GM06990 (cell line): ENCODE data around the gene GALNT13.

Experiments used
- DNase-seq: peaks from one replicate; pipeline ENCODE4 v3.0.0-alpha.2; 2011; ENCODE audit not compliant: insufficient read length; ENCODE audit errors: extremely low read depth
- H3K27me3 ChIP-seq: replicated peaks from 2 replicates; pipeline ENCODE4 v1.6.0; 2011; ENCODE audit warnings: low read length; ENCODE audit not compliant: control insufficient read depth, insufficient read depth
- H3K36me3 ChIP-seq: 2 replicates; pipeline ENCODE4 v1.5.1; 2011; ENCODE audit warnings: low read length; ENCODE audit not compliant: control insufficient read depth, insufficient read depth
- H3K4me3 ChIP-seq: replicated peaks from 2 replicates; pipeline ENCODE4 v1.5.1; 2011; ENCODE audit warnings: low read depth, mild to moderate bottlenecking, control low read depth, low read length
- TF ChIP-seq, protein P1 (sequence below): IDR thresholded peaks from 2 replicates; pipeline ENCODE4 v1.5.1; 2011; ENCODE audit warnings: low read length, control low read depth, mild to moderate bottlenecking, inconsistent platforms; ENCODE audit not compliant: insufficient read depth, poor library complexity, severe bottlenecking

The GALNT13 gene

GRCh38 chr2:154350911-154351310, 479.2 kb downstream of the GALNT13 start:
- H3K4me3 ChIP-seq, result no peak overlapping the region
- H3K27me3 ChIP-seq, result no peaks in the 10 kb centered on the region
- no peaks in the 10 kb centered on the region for H3K36me3 ChIP-seq
- TF ChIP-seq, protein P1, sequence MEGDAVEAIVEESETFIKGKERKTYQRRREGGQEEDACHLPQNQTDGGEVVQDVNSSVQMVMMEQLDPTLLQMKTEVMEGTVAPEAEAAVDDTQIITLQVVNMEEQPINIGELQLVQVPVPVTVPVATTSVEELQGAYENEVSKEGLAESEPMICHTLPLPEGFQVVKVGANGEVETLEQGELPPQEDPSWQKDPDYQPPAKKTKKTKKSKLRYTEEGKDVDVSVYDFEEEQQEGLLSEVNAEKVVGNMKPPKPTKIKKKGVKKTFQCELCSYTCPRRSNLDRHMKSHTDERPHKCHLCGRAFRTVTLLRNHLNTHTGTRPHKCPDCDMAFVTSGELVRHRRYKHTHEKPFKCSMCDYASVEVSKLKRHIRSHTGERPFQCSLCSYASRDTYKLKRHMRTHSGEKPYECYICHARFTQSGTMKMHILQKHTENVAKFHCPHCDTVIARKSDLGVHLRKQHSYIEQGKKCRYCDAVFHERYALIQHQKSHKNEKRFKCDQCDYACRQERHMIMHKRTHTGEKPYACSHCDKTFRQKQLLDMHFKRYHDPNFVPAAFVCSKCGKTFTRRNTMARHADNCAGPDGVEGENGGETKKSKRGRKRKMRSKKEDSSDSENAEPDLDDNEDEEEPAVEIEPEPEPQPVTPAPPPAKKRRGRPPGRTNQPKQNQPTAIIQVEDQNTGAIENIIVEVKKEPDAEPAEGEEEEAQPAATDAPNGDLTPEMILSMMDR, result no peak
- DNase-seq, result no peak

- H3K36me3 ChIP-seq, result no peaks in the 10 kb centered on the region
- TF ChIP-seq, protein P1, result no peak
- H3K27me3 ChIP-seq, result no peaks in the 10 kb centered on the region
- no peak for DNase-seq
- H3K4me3 ChIP-seq, result no peak overlapping the region
Observed at GRCh38 chr2:154361276-154361675, 489.6 kb downstream of the GALNT13 start.

DNA sequence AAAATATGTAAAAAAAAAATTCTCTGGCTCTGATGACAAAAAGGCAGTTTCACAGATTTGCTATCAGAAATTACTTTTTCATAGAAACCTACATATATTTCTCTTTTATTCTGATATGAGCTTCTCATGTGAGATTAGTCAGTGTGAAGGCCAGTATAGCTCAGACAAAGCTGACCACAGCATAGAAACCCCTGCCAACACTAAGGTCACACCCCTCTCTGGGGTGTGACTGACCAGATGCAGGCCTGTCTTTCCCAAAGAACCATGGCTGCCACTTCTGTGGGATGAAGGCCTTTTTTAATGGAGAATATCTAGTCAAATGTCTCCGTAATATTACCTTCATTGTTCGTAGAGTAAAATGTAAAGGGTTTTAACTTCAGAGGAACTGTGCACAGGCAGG, 496.4 kb downstream of the GALNT13 start:
- Histone ChIP-seq H3K4me3 (no peak overlapping the region), H3K27me3 (no peaks in the 10 kb centered on the region), H3K36me3 (no peaks in the 10 kb centered on the region)
- TF ChIP-seq, protein P1, result no peak
- DNase-seq, result no peak

DNA sequence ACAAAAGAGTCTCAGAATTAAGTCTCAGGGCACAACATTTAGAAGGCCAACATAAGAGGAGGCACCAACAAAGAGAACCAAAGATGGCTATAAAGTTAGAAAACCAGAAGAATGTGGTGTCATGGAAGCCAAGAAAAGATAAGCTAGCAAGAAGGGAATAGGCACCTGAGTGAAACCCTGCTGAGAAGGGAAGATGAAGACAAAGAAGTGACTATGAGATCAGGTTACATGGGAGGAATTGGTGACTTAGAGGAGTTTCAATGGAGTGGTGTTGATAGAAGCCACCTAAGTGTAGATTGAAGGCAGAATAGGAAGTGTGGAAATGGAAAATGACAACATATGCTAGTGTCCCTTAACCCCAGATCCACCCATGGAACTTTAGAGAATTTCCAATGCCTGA, 499.2 kb downstream of the GALNT13 start:
- no peak for DNase-seq
- TF ChIP-seq, protein P1, result no peak
- no peaks in the 10 kb centered on the region for H3K36me3 ChIP-seq
- H3K27me3 ChIP-seq, result no peaks in the 10 kb centered on the region
- no peak overlapping the region for H3K4me3 ChIP-seq

- DNase-seq, result no peak
- Histone ChIP-seq H3K4me3 (no peak overlapping the region), H3K27me3 (no peaks in the 10 kb centered on the region), H3K36me3 (no peaks in the 10 kb centered on the region)
- TF ChIP-seq, protein P1, result no peak
Observed at GRCh38 chr2:154374416-154374815, 502.7 kb downstream of the GALNT13 start.

GRCh38 chr2:154375579-154375931, 503.8 kb downstream of the GALNT13 start:
- TF ChIP-seq, protein P1, result no peak
- no peak for DNase-seq
- Histone ChIP-seq H3K4me3 (no peak overlapping the region), H3K27me3 (no peaks in the 10 kb centered on the region), H3K36me3 (no peaks in the 10 kb centered on the region)
